OCI-LY3 (cell line): ENCODE results near the gene BCAP31.

Source experiments
- CTCF ChIP-seq: fragments of 200-600, 300-600 bp; sonication (generic); IDR thresholded peaks from 2 replicates; pipeline ENCODE4 v1.5.1; 2014; ENCODE audit warnings: antibody characterized with exemption, low read length, low read depth
- EZH2phosphoT487 ChIP-seq: fragments of 200-600 bp; shearing (Covaris generic); IDR thresholded peaks from 2 replicates; pipeline ENCODE4 v1.6.1; 2018; ENCODE audit warnings: antibody characterized with exemption, mixed run types, low read depth

DNA sequence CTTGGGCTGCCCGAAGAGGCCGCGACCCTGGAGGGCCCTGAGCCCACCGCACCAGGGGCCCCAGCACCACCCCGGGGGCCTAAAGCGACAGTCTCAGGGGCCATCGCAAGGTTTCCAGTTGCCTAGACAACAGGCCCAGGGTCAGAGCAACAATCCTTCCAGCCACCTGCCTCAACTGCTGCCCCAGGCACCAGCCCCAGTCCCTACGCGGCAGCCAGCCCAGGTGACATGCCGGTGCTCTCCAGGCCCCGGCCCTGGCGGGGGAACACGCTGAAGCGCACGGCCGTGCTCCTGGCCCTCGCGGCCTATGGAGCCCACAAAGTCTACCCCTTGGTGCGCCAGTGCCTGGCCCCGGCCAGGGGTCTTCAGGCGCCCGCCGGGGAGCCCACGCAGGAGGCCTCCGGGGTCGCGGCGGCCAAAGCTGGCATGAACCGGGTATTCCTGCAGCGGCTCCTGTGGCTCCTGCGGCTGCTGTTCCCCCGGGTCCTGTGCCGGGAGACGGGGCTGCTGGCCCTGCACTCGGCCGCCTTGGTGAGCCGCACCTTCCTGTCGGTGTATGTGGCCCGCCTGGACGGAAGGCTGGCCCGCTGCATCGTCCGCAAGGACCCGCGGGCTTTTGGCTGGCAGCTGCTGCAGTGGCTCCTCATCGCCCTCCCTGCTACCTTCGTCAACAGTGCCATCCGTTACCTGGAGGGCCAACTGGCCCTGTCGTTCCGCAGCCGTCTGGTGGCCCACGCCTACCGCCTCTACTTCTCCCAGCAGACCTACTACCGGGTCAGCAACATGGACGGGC is 1.0 kb upstream of the BCAP31 start:
- TF ChIP-seq CTCF (no peak), EZH2phosphoT487 (no peak)
